Body of pancreas (tissue), 4 donors: ENCODE results near the gene MICOS13.

Experiments
- POLR2A ChIP-seq, 3 donors: fragments of 450-650 bp; IDR thresholded peaks; one replicate each; pipeline ENCODE4 v1.6.1; 2016; ENCODE audit warnings: antibody characterized with exemption in 3 of 3, mild to moderate bottlenecking in 2 of 3
- TF ChIP-seq, protein P1 (sequence below), 7 experiments: fragments of 450-650 bp in 4 of 7; fragments of 200-600 bp in 3 of 7; sonication (generic) in 3 of 7; IDR thresholded peaks; one replicate each; pipeline ENCODE4 v1.5.1; 2016 to 2019; ENCODE audit warnings: antibody characterized with exemption in 7 of 7

DNA sequence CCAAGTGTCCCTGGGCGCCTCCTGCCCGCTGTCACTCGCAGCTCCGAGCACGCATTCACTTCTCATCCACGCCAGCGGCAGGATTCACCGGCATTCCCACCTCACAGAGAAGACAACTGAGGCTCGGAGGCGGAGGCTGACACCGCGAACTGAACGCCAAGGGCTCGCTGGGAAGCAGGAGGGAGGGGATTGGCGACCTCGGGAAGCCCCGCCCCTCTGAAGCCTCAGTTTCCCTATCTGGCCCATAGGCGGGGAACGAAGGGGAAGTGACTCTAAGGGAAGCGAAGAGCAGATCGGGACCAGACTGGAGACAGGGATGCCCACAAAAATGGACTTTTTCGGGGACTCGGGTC lies 256 bp downstream of the MICOS13 start:
- TF ChIP-seq POLR2A (IDR thresholded peaks at IDR 0.05): no peak
- TF ChIP-seq, protein P1, sequence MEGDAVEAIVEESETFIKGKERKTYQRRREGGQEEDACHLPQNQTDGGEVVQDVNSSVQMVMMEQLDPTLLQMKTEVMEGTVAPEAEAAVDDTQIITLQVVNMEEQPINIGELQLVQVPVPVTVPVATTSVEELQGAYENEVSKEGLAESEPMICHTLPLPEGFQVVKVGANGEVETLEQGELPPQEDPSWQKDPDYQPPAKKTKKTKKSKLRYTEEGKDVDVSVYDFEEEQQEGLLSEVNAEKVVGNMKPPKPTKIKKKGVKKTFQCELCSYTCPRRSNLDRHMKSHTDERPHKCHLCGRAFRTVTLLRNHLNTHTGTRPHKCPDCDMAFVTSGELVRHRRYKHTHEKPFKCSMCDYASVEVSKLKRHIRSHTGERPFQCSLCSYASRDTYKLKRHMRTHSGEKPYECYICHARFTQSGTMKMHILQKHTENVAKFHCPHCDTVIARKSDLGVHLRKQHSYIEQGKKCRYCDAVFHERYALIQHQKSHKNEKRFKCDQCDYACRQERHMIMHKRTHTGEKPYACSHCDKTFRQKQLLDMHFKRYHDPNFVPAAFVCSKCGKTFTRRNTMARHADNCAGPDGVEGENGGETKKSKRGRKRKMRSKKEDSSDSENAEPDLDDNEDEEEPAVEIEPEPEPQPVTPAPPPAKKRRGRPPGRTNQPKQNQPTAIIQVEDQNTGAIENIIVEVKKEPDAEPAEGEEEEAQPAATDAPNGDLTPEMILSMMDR (IDR thresholded peaks at IDR 0.05): peak in 2 of 7 experiments; percentile 4 to 18
